GM21360 (cell line): ENCODE measurements around the gene CCDC107.

Source experiments
- ATAC-seq: cut with Tn5 transposase; IDR thresholded peaks from one replicate; pipeline ENCODE4 v1.9.1; 2021; ENCODE audit warnings: mild to moderate bottlenecking, moderate library complexity; ENCODE audit not compliant: unreplicated experiment

The CCDC107 gene

GRCh38 chr9:35682051-35682450 is 24.0 kb downstream of the CCDC107 start:
- ATAC-seq = no peak

- ATAC-seq = no peak
Observed at GRCh38 chr9:35682520-35683315, 24.6 kb downstream of the CCDC107 start.

- no peak for ATAC-seq
Observed at GRCh38 chr9:35683323-35683722, 25.2 kb downstream of the CCDC107 start.

- no peak for ATAC-seq
Observed at GRCh38 chr9:35684921-35685320, 26.8 kb downstream of the CCDC107 start.

- ATAC-seq = no peak
Observed at GRCh38 chr9:35685506-35685905, 27.4 kb downstream of the CCDC107 start.

GRCh38 chr9:35686222-35687203 is 28.4 kb downstream of the CCDC107 start:
- no peak for ATAC-seq

GRCh38 chr9:35687306-35687705 is 29.2 kb downstream of the CCDC107 start:
- ATAC-seq = no peak

- ATAC-seq = no peak
Observed at GRCh38 chr9:35687972-35688557, 30.0 kb downstream of the CCDC107 start.

GRCh38 chr9:35688558-35689541 is 30.8 kb downstream of the CCDC107 start:
- ATAC-seq = no peak

- no peak for ATAC-seq
Observed at GRCh38 chr9:35689542-35690293, 31.6 kb downstream of the CCDC107 start, which contains the start of gene TPM2. TPM2 (minus strand) TSS chr9:35689925; CDS start chr9:35689817, 108 bp downstream.

GRCh38 chr9:35690294-35690613 is 32.2 kb downstream of the CCDC107 start:
- ATAC-seq = no peak

GRCh38 chr9:35690614-35691333 is 32.7 kb downstream of the CCDC107 start:
- ATAC-seq = no peak

- no peak for ATAC-seq
Observed at GRCh38 chr9:35691334-35691650, 33.2 kb downstream of the CCDC107 start.

GRCh38 chr9:35691757-35692301 is 33.7 kb downstream of the CCDC107 start:
- ATAC-seq = no peak

GRCh38 chr9:35695943-35696401 is 37.9 kb downstream of the CCDC107 start:
- ATAC-seq = no peak

GRCh38 chr9:35696520-35697215 is 38.6 kb downstream of the CCDC107 start:
- no peak for ATAC-seq

GRCh38 chr9:35697486-35697885 is 39.4 kb downstream of the CCDC107 start:
- ATAC-seq = no peak

- ATAC-seq = no peak
Observed at GRCh38 chr9:35698231-35698630, 40.1 kb downstream of the CCDC107 start.
